NOMO-1 (cell line): Measurements from ENCODE around the gene FBXO17.

Source experiments
- DNase-seq, 2 experiments: peaks; one replicate each; lab custom pipeline; 2025; ENCODE audit not compliant: unreplicated experiment in 2 of 2; lab: John Stamatoyannopoulos, UW

The FBXO17 gene

DNA sequence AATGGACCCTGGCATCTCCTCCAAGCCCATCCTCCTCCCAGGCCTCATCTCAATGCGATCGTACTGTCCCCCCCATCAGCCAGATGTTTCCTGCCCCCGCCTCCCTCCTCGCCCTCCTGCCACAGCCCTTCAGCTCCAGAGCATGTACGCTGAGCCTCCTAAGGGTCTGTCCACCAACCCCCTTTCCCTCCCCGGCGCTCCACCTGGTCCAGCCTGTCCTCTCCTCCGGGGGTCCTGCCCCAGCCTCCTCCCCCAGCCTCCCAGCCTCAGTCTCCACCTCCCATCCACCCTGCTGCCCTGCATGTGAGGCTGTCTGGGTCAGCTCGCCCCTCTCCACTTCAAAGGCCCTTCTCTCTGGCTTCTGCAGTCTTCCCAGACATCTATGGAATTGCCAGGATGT, 80.6 kb downstream of the FBXO17 start:
- DNase-seq, result no peak

GRCh38 chr19:38893341-38893771, 82.2 kb downstream of the FBXO17 start:
- DNase-seq, result no peak

- DNase-seq, result no peak
These were observed 82.7 kb downstream of the FBXO17 start for GRCh38 chr19:38892841-38893240.

GRCh38 chr19:38891771-38892170, 83.8 kb downstream of the FBXO17 start:
- no peak for DNase-seq
